HCT116 (cell line): ENCODE data around the gene POP7. TPM values are rescaled to one million over a fixed set of nuclear protein-coding genes. Genes with fewer than 3 reads are reported as not detected.
"Not testable (repeated sequence)": the region's sequence is repeated elsewhere in the genome, so short reads cannot be mapped to it uniquely, and the experiment has no call there.

Experiments
- ATAC-seq: fragments of 200-7000 bp; cut with Tn5 transposase; 2 replicates; pipeline ENCODE4 v1.9.1; 2020; ENCODE audit warnings: mild to moderate bottlenecking, moderate library complexity
- BruUV-seq: library from RNA; stranded (reverse); fragments of 400-500 nt; replicated peaks from 2 replicates; lab custom pipeline; 2021; lab: Mats Ljungman, UMichigan
- CTCF ChIA-PET: fragments of 300-600 bp; sonication (Branson Sonifier 250); formaldehyde crosslinking; loops from one replicate; lab custom pipeline; 2021; ENCODE audit warnings: antibody characterized with exemption; lab: Charles Lee
- POLR2A ChIA-PET: fragments of 300-600, 350-600 bp; sonication (Branson Sonifier 250); formaldehyde crosslinking; loops from one replicate; lab custom pipeline; 2021; ENCODE audit warnings: antibody characterized with exemption; lab: Charles Lee
- RAD21 ChIA-PET, 2 experiments: fragments of 300-600 bp; sonication (Branson Sonifier 250); formaldehyde crosslinking; loops; one replicate each; lab custom pipeline; 2023; ENCODE audit warnings: low total read pairs in 2 of 2; ENCODE audit not compliant: uncharacterized antibody in 2 of 2, unreplicated experiment in 2 of 2, low non-redundant PET in 1 of 2; lab: Charles Lee
- DNase-seq: peaks from one replicate; pipeline ENCODE4 v3.0.0-alpha.2; 2010; ENCODE audit warnings: low read depth, low spot score
- H2AFZ ChIP-seq: fragments of 200-600 bp; shearing (Covaris generic), sonication (generic); 2 replicates; pipeline ENCODE4 v1.6.1; 2017; ENCODE audit warnings: low read depth, mixed run types, mixed read lengths, antibody characterized with exemption, low read length; ENCODE audit not compliant: poor library complexity, severe bottlenecking
- H3K27ac ChIP-seq: 2 replicates; pipeline ENCODE4 v1.5.1; 2012; ENCODE audit warnings: low read depth, low read length
- H3K27me3 ChIP-seq: fragments of 200-600 bp; sonication (generic); 2 replicates; pipeline ENCODE4 v1.6.1; 2016; ENCODE audit warnings: mixed run types, low read length, mixed read lengths; ENCODE audit not compliant: insufficient read depth
- H3K36me3 ChIP-seq, 2 experiments: fragments of 200-500 bp in 1 of 2; fragments of 200-600 bp in 1 of 2; sonication (Bioruptor generic) in 1 of 2; sonication (generic) in 1 of 2; 2 replicates each; pipeline versions ENCODE4 v1.5.1 to v1.6.1; 2014 to 2016; ENCODE audit warnings: low read length in 2 of 2, inconsistent platforms in 1 of 2, mixed read lengths in 1 of 2, mixed run types in 1 of 2; ENCODE audit not compliant: insufficient read depth in 2 of 2, control insufficient read depth in 1 of 2
- H3K4me1 ChIP-seq, 2 experiments: fragments of 200-600 bp in 1 of 2; sonication (generic) in 1 of 2; 2 replicates each; pipeline versions ENCODE4 v1.5.1 to v1.6.1; 2012 to 2017; ENCODE audit warnings: low read length in 2 of 2, inconsistent platforms in 1 of 2, mild to moderate bottlenecking in 1 of 2, mixed read lengths in 1 of 2, mixed run types in 1 of 2, moderate library complexity in 1 of 2; ENCODE audit not compliant: insufficient read depth in 2 of 2, control insufficient read depth in 1 of 2
- H3K4me2 ChIP-seq: fragments of 200-600 bp; sonication (generic); 2 replicates; pipeline ENCODE4 v1.6.1; 2017; ENCODE audit warnings: mixed run types, low read length, mixed read lengths
- H3K4me3 ChIP-seq, 2 experiments: fragments of 200-600 bp in 1 of 2; sonication (generic) in 1 of 2; replicated peaks in 1 of 2; 2 replicates each; pipeline ENCODE4 v1.5.1; 2011 to 2016; ENCODE audit warnings: low read length in 2 of 2, control low read depth in 1 of 2, low read depth in 1 of 2, mild to moderate bottlenecking in 1 of 2, mixed read lengths in 1 of 2, mixed run types in 1 of 2
- H3K79me2 ChIP-seq: fragments of 200-600 bp; sonication (generic); 2 replicates; pipeline ENCODE4 v1.6.1; 2017; ENCODE audit warnings: mild to moderate bottlenecking, mixed run types, low read length, moderate library complexity, mixed read lengths; ENCODE audit not compliant: insufficient read depth
- H3K9ac ChIP-seq: fragments of 200-600 bp; sonication (generic); 2 replicates; pipeline ENCODE4 v1.6.1; 2016; ENCODE audit warnings: low read length, mixed read lengths
- H3K9me2 ChIP-seq: fragments of 200-600 bp; sonication (generic), shearing (Covaris generic); 2 replicates; pipeline ENCODE4 v1.6.1; 2017; ENCODE audit warnings: mixed run types, mild to moderate bottlenecking, moderate library complexity; ENCODE audit not compliant: insufficient read depth
- H3K9me3 ChIP-seq, 2 experiments: fragments of 200-500 bp in 1 of 2; fragments of 200-600 bp in 1 of 2; sonication (Bioruptor generic) in 1 of 2; sonication (generic) in 1 of 2; 2 replicates each; pipeline ENCODE4 v1.6.1; 2014 to 2017; ENCODE audit warnings: low read length in 2 of 2, mixed read lengths in 2 of 2, inconsistent platforms in 1 of 2, low read depth in 1 of 2, mild to moderate bottlenecking in 1 of 2, mixed run types in 1 of 2, moderate library complexity in 1 of 2; ENCODE audit not compliant: control insufficient read depth in 1 of 2, insufficient read depth in 1 of 2
- H4K20me1 ChIP-seq: fragments of 200-600 bp; sonication (generic), shearing (Covaris generic); 2 replicates; pipeline ENCODE4 v1.6.1; 2017; ENCODE audit warnings: mixed run types, mild to moderate bottlenecking, moderate library complexity; ENCODE audit not compliant: insufficient read depth
- EZH2phosphoT487 ChIP-seq: fragments of 200-600 bp; IDR thresholded peaks from 2 replicates; pipeline ENCODE4 v1.6.1; 2018; ENCODE audit warnings: antibody characterized with exemption, borderline replicate concordance
- JUND ChIP-seq: IDR thresholded peaks from 2 replicates; pipeline ENCODE4 v1.6.1; 2012
- RAD21 ChIP-seq: IDR thresholded peaks from 2 replicates; pipeline ENCODE4 v1.6.1; 2012; ENCODE audit warnings: low read depth, mild to moderate bottlenecking
- SRF ChIP-seq: IDR thresholded peaks from 2 replicates; pipeline ENCODE4 v1.6.1; 2012; ENCODE audit warnings: low read depth
- intact Hi-C: fragments of 100-400 bp; cut with micrococcal nuclease; formaldehyde crosslinking; loops from 2 replicates; pipeline ENCODE4 v1.10.0; 2022
- total RNA-seq: library from RNA; stranded (reverse); gene quantifications from one replicate; pipeline ENCODE4 v1.2.1, GENCODE V29; 2021; ENCODE audit not compliant: unreplicated experiment
- TF ChIP-seq, protein P1 (sequence below): IDR thresholded peaks from 2 replicates; pipeline ENCODE4 v1.6.1; 2011; ENCODE audit warnings: mild to moderate bottlenecking, low read length, moderate library complexity; ENCODE audit not compliant: insufficient replicate concordance; ENCODE audit errors: extremely low read depth

The POP7 gene
- total RNA-seq, 1 experiment from 2014 or later = 67.5 TPM

- TF ChIP-seq EZH2phosphoT487 (no peak), RAD21 (no peak), SRF (no peak), JUND (no peak)
- TF ChIP-seq, protein P1, sequence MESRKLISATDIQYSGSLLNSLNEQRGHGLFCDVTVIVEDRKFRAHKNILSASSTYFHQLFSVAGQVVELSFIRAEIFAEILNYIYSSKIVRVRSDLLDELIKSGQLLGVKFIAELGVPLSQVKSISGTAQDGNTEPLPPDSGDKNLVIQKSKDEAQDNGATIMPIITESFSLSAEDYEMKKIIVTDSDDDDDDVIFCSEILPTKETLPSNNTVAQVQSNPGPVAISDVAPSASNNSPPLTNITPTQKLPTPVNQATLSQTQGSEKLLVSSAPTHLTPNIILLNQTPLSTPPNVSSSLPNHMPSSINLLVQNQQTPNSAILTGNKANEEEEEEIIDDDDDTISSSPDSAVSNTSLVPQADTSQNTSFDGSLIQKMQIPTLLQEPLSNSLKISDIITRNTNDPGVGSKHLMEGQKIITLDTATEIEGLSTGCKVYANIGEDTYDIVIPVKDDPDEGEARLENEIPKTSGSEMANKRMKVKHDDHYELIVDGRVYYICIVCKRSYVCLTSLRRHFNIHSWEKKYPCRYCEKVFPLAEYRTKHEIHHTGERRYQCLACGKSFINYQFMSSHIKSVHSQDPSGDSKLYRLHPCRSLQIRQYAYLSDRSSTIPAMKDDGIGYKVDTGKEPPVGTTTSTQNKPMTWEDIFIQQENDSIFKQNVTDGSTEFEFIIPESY = peak; percentile 99
- TF ChIP-seq, all 23 proteins: peak for 9
Observed at GRCh38 chr7:100705753-100706671, at the start of gene POP7 (continued).

DNA sequence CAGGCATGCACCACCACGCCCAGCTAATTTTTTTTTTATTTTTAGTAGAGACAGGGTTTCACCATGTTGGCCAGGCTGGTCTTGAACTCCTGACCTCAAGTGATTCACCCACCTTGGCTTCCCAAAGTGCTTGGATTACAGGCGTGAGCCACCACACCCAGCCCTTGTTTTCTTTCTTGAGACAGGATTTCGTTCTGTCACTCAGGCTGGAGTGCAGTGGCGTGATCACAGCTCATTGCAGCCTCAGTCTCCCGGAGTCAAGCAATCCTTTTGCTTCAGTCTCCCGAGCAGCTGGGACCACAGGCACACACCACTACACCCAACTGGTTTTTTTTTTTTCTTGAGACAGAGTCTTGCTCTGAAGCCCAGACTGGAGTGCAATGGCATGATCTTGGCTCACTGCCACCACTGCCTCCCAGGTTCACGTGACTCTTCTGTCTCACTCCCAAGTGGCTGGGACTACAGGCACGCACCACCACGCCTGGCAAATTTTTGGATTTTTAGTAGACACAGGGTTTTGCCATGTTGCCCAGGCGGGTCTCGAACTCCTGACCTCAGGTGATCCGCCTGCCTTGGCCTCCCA, 43.6 kb upstream of the POP7 start:
- POLR2A ChIA-PET = interaction anchor here (1.9 kb wide), 1 partner anchor 76 kb away, joined by 4 read pairs; the partner anchor contains the start of gene FBXO24
- peak; percentile 73 for ATAC-seq
- H3K9me2 ChIP-seq, BruUV-seq, H3K9me3 ChIP-seq, H3K27ac ChIP-seq, H3K9ac ChIP-seq, H3K27me3 ChIP-seq, H4K20me1 ChIP-seq, H2AFZ ChIP-seq, H3K36me3 ChIP-seq, H3K79me2 ChIP-seq, DNase-seq, intact Hi-C loops: not testable (repeated sequence)
- H3K4me3 ChIP-seq = peak overlapping the region in 1 of 2 experiments; percentile 22; a peak in 1 of 4 replicates
- CTCF ChIA-PET = interaction anchor here (0.8 kb wide), 1 partner anchor 30 kb away, joined by 3 read pairs; no protein-coding TSS in a partner anchor
- RAD21 ChIA-PET = interaction anchor here in 1 of 2 experiments (0.7 kb wide), 1 partner anchor 30 kb away, joined by 4 read pairs; no protein-coding TSS in a partner anchor
- H3K4me1 ChIP-seq = peaks cover 10 to 17% of the 10 kb centered on the region in 2 experiments; a peak in 3 of 4 replicates
- H3K4me2 ChIP-seq = peak overlapping the region; percentile 50
